GM19438 (cell line): ENCODE data around the gene SLC9C1.
A peak's percentile ranks its signal among the peaks of the same experiment; 100 is the strongest.
"Not testable (repeated sequence)": the region's sequence is repeated elsewhere in the genome, so short reads cannot be mapped to it uniquely, and the experiment has no call there.

Experiments used
- ATAC-seq: cut with Tn5 transposase; IDR thresholded peaks from one replicate; pipeline ENCODE4 v1.9.1; 2021; ENCODE audit warnings: low read depth; ENCODE audit not compliant: unreplicated experiment

SLC9C1 gene

GRCh38 chr3:112228786-112229185, 65.2 kb downstream of the SLC9C1 start:
- ATAC-seq: no peak

- ATAC-seq: no peak
Observed at GRCh38 chr3:112200317-112200666, 93.7 kb downstream of the SLC9C1 start.

GRCh38 chr3:112199622-112200316, 94.2 kb downstream of the SLC9C1 start:
- ATAC-seq: no peak

DNA sequence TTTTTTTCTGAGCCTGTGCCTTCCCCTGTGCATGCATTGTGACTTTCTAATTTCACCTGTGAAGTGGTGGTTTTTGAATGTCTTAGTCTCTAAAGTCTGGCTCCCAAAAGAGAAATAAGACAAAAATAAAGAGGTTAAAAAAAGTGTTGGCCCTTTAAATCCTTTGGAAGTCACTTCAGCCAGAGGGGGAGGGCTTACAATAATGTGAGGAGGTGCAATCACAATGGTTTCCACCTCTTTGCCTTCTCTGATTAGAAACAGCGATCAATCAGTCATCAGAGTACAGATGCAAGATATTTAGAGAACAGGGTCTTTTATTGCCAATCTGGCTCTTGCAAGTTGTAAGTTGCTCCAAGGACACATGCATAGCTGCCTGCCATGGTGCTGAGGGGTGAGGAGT, 96.9 kb downstream of the SLC9C1 start:
- no peak for ATAC-seq

GRCh38 chr3:112187300-112187699, 106.7 kb downstream of the SLC9C1 start:
- ATAC-seq: no peak

- ATAC-seq: not testable (repeated sequence)
Observed at GRCh38 chr3:112185423-112186035, 108.5 kb downstream of the SLC9C1 start.

- no peak for ATAC-seq
Observed at GRCh38 chr3:112175646-112176045, 118.4 kb downstream of the SLC9C1 start.

- no peak for ATAC-seq
Observed at GRCh38 chr3:112175037-112175436, 119.0 kb downstream of the SLC9C1 start.

DNA sequence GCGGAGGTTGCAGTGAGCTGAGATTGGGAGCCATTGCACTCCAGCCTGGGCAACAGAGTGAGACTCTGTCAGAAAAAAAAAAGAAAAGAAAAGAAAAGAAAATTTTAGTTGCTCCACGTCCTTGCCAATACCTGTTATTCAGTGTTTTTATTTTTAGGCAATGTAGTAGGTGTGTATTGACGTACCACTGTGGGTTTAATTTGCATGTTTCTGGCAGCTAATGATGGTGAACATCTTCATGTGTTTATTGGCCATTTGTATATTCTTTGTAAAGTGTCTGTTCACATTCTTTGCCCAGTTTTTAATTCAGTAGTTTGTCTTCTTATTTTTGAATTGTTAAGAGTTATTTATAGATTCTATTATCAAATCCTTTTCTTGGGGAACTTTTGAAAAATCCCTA, 122.9 kb downstream of the SLC9C1 start:
- no peak for ATAC-seq

DNA sequence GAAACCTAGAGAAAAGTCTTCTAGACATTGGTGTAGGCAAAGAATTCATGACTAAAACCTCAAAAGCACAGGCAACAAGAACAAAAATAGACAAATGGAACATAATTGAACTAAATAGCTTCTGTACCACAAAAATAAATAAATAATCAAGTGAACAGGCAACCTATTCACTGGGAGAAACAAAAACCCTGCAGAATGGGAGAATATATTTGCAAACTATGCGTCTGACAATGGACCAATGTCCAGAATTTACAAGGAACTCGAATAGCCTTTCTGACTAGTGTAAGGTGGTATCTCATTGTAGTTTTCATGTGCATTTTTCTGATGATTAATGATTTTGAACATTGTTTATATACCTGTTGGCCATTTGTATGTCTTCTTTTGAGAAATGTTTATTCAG, 124.0 kb downstream of the SLC9C1 start:
- ATAC-seq: no peak

DNA sequence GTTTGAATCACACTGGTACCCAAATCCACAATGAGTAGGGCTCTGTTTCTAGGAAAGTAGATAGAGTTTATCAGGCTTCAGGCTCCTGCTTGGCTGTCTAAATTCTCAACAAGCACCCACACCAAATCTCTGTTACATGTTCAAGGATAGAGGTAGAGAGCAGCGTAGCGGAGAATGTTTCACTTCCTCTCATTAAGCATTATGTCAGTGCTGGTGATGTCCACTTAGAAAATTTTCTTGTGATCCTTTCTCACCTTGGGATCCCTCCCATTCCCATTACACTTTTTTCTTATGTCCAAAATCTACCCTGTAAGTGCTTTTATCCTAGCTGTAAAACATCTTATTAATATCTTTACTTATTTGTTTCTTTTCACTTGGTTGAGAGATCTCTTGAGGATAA, 126.3 kb downstream of the SLC9C1 start:
- no peak for ATAC-seq

DNA sequence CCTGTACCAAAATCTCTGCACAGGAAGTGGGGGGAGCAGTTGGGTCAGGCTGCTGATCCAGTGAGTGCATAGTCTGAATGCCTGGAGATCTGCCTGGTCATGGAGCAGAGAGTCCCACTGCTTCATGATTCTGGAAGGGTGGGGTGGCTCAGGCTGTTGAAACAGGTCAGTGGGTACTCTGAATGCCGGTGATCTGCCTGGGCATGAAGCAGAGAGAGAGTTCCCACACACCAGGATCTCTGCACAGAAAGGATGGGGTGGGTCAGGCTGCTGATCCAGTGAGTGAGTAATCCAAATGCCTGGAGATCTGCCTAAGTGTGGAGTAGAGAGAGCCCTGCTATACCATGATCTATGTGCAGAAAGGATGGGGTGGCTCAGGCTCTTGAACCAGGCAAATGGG, 144.9 kb downstream of the SLC9C1 start:
- ATAC-seq: no peak

GRCh38 chr3:112143689-112144088, 150.3 kb downstream of the SLC9C1 start:
- no peak for ATAC-seq

DNA sequence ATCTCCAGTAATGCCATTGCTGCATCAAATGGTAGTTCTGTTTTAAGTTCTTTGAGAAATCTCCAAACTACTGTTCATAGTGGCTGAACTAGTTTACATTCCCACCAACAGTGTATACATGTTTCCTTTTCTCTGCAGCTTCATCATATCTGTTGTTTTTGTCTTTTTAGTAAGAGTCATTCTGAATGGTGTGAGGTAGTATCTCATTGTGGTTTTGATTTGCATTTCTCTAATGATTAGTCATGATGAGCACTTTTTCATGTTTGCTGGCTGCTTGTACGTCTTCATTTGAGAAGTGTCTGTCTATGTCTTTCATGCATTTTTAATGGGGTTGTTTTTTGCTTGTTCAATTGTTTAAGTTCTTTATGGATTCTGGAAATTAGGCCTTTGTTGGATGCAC, 150.8 kb downstream of the SLC9C1 start:
- no peak for ATAC-seq

GRCh38 chr3:112141293-112141692, 152.7 kb downstream of the SLC9C1 start:
- no peak for ATAC-seq

DNA sequence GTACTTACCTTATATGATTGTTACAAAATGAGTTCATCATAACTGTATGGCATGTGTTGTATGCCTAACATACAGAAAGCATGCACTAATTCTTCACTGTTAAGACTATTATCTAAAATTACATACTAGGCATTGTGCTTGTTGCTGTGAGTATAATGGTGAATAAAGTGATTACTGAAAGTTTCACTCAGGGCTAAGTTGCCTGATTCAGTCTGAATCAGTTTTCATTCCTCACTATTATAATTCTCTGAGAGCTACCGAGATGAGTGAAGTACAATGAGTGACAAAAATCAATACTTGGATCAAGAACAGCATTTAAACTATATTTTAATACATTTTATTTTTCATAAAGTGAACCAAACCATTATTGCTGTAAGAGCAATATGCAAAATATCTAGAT, 153.4 kb downstream of the SLC9C1 start:
- ATAC-seq: no peak

GRCh38 chr3:112138219-112138969, 155.6 kb downstream of the SLC9C1 start:
- ATAC-seq: no peak

DNA sequence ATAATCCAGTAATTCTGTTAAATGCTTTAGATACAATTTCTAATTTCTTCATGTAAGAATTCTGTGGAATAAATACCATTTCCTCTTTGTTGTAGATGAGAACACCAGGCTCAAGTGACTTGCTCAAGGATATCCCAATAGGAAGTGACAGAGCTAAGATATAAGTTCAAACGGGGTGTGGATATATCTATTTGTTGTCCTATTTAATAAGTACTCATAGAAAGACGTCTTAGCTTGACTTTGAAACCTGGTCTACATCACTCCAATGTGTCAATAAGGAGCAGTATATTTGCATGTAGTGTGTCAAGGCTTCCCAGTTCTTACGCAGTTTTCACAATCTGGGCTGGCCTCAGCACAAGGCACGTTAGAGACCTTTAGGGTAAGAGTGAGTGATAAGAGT, 156.2 kb downstream of the SLC9C1 start:
- ATAC-seq: no peak

- peak; percentile 27 for ATAC-seq
Observed at GRCh38 chr3:112136959-112137693, 156.9 kb downstream of the SLC9C1 start.

GRCh38 chr3:112136046-112136445, 158.0 kb downstream of the SLC9C1 start:
- no peak for ATAC-seq
